Stimulated activated CD8-positive, alpha-beta memory T cell treated with anti-CD3 and anti-CD28 coated beads, Interleukin-15, amount 100 ng/mL, for 48 hours (primary cell): ENCODE results near the gene YTHDF1.
"Not testable (repeated sequence)": the region's sequence is repeated elsewhere in the genome, so short reads cannot be mapped to it uniquely, and the experiment has no call there.

Source experiments
- DNase-seq, 2 donors: peaks; one replicate each; pipeline ENCODE4 v3.0.0-alpha.2; 2020; ENCODE audit warnings: low read depth in 2 of 2

YTHDF1 gene

DNA sequence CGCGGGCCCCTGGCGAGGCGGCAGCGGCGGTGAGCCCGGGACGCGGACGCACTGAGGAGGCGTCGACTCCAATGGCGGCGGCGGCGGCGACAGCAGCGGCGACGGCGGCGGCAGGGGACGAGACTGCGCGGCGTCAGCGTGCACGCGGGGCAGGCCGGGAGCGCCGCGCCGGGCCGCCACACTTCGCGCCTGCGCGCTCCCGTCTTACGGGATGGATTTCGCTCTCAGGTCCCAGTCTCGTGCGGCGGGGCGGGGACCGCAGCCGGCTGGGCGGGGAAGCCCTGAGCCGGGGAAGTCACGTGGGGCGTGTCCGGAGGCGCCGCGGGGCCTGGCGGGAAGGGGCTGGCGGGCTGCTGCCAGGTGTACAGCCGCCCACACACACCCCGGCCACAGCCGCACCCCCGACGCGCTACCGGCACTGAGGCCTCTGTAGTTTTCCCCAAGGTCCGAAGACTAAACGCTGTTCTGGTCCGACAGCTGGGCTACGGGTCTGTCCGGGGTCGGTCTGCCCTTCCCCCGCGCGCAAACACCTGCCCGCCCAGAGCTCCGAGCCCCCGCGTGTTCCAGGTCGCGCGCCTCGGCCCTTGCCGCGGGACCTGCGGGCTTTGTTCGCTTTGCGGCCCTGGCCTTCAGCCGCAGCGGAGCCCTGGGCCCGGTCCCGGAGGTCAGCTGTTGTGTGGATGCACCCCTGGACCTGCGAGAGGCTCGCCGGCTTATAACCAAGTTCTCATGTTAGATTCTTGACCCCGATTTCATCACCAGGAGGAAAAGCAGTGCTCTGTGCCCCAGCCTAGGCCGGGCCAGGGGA is at the start of gene YTHDF1:
YTHDF1 (minus strand) TSS at position 91 of the 808 bp plus-strand sequence. CDS start 239 bp downstream, outside the sequence.
- peak; percentile 96 for DNase-seq

DNA sequence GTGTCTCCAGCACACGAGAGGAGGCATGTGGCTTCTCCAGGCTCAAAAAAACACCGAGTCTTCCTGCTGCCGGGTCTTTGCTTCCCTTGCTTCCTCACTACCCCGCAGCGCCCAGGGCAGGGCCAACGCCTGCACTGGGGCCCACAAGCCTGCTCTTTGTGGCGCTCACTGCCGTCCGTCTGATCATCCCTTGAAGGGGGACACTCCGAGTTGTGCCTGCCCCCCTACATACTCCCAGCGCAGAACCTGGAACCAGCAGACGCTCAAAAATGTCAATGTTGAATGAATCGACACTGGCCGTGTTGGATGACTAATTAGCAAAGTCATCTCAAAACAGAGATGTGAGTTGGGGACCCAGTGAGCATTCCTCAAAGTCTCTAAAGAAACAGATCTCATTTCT is 48.6 kb upstream of the YTHDF1 start:
- no peak for DNase-seq

DNA sequence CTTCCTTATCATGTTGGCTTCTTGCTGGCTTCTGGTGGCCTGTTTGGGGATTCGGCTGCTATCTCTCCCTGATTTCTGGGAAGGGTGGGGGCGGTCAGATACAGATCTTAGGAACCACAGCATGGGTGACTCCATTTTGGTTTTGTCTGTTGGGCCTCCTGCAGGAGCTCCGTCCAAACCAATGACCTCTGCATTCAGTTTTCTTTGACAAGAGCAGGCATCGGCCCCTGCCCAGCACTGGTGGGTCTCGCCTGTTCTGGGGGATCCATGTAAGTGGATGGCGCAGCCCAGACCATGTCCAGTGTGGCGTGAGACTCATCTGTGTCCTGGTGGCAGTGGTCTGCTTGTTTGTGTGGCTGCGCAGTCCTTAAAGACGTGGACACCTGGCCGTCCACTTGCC is 48.1 kb upstream of the YTHDF1 start:
- no peak for DNase-seq

DNA sequence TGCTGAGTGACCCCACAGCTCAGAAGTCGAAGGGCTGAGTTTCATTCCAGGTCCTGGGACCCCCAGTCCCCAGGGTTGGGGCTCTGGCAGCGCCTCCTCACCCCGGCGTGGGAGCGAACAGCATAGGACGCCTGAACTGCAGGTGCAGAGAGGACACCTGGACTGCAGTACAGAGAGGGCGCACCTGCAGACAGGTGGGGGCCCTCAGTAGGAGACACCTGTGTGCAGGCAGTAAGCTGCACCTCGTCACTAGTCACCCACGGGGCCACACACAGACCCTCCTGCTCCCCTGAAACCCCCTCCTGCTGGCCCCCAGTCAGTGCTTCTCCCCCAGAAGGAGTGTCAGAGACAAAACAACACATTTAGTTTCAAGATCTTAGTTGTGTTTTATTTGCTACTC is 46.9 kb upstream of the YTHDF1 start:
- DNase-seq, result no peak

DNA sequence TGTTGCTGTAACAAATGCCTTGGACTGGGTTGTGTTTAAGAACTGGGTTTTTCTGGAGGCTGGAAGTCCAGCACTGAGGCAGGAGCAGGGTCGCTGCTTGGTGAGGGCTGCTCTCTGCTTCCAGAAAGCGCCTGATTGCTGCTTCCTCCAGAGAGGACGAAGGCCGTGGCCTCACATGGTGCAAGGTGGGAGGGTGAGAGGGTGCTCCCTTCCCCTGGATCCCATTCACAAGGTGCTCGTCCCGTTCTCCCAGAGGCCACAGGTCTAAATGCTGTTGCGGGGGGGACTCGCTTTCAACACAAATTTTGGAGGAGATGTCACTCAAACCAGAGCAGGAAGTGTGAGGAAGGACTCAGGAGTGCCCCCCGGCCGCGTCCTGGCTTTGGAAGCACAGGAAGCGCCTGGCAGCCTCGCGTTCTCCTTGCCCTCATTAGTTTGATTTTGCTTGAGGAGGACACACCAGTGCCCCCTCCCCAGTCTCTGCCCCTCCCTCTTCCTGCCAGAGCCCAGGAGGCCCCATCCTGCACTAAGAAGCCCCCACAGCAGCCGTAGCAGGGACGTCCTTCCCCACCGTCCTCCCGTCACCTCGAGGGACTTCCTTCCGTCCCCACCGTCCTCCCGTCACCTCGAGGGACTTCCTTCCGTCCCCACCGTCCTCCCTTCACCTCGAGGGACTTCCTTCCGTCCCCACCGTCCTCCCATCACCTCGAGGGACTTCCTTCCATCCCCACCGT is 46.0 kb upstream of the YTHDF1 start:
- DNase-seq, result no peak

DNA sequence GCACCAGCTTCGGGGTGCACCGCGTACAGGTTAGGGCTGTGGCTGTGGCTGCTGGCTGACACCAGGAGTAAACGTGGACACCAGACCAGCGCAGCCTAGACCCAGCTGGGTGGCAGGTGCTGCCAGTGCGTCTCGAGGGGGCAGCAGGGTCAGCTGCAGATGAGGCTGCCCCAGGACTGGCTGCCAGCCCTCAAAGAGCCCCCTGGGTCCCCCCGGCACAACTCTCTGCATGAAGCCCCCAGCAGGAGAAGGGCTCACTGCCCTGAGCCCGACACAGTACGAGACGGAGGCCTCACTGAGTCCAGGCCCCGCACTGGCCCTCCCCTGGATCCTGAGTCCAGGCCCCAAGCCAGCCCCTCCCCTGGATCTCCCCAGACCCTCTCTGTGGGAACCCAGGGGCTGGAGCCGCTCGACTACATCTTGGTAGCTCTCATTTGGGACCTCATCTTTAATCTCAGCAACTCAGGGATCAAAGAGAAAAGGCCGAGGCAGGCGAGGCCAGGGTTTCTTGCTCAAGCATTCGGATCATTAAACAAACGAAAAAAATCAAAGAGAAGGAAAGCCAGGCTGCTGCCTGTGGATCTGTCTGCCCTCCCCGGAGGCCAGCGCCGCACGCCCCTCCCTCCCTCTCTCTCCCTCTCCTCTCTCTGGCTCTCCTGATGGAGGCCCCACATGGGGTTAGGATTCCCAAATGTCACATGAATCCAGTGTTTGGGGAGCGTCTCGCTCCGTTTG is 45.3 kb upstream of the YTHDF1 start:
- no peak for DNase-seq

DNA sequence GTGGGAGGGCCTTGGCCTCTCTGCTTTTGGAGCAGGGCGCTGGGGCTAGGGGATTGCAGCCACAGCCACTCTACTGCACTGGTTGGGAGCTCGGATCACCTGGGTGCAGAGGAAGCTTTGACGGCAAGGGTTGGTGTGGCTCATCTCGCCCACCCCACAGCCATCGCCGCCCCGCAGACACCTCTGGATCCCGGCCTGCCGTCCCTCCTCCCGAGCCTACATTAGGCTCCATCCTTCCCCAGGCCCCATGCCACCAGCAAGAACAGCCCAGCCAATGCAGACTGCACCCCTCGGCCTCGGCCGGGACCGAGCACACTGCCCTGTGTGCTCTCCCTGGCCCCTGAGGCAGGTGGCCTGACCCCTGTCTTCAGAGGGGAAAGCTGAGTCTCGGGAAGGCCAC is 44.6 kb upstream of the YTHDF1 start:
- no peak for DNase-seq

DNA sequence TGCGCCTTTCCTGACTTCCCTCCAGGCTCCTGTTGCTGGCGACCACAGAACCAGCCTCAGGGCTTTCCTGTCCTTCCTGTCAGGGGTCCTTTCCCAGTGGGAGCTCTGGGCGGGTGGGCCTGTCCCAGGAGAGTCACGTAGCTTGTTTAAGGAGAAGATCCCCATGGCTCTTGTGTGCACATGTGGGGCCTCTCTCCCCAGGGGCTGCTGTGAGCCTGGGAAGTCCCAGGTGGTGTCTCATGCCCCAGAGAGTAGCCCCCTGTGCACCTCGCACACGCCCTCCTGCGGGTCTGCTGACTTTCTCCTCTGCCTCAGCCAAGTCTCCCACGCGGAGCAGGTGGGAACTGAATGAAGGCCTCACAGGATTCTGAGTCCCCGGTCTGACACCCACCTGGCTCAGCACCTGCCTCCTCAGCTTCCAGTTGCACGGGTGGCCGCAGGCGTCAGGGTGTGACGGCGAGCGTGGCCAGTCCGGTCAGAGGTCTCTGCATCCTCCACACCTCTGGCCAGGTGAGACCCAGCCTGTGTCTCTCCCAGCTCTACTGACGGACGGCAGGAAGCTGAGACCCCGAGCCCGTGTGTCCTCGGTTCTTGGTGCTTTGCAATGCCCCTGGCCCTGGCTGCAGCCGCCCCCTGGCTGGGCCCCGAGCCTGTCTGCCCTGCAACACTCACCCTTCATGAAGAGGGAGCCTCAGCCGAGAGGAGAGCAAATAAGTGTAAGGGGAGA is 44.0 kb upstream of the YTHDF1 start:
- DNase-seq, result no peak

DNA sequence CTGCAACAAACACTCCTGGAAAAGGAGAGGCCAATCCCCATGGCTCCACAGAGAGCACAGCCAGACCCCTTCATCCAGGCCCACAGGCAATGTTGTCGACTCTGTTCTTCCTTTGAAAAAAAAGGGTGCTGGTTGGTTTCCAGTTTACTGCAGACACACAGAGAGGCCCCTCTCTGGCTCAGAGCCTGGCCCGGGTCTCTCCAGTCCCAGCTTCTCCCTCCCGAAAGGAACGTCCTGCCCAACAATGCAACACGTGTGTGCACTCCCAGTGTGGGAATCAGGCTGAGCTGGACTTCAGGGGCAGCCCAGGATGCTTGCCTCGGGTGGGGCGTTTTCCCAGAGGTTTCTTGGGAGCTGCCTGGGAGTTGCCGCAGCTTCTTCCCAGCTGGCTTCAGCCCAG is 42.9 kb upstream of the YTHDF1 start:
- DNase-seq, result no peak

DNA sequence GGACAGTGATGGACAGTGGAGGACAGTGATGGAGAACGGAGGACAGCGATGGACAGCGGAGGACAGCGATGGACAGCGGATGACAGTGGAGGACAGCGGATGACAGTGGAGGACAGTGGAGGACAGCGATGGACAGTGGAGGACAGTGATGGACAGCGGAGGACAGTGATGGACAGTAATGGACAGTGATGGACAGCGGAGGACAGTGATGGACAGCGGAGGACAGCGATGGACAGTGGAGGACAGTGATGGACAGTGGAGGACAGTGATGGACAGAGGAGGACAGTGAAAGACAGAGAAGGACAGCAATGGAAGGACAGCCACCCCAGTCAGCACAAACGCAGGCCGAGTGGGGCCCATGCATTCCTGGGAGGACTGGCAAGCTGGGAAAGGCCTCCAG is 41.7 kb upstream of the YTHDF1 start:
- no peak for DNase-seq

DNA sequence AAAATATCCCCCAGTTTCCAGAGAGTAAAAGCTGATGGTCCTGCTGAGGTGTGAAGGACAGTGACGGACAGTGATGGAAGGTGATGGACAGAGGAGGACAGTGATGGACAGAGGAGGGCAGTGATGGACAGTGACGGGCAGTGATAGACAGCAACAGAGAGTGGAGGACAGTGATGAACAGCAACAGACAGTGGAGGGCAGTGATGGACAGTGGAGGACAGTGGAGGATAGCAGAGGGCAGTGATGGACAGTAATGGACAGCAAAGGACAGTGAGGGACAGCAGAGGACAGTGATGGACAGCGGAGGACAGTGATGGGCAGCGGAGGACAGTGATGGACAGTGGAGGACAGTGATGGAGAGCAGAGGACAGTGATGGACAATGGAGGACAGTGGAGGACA is 41.0 kb upstream of the YTHDF1 start:
- no peak for DNase-seq

DNA sequence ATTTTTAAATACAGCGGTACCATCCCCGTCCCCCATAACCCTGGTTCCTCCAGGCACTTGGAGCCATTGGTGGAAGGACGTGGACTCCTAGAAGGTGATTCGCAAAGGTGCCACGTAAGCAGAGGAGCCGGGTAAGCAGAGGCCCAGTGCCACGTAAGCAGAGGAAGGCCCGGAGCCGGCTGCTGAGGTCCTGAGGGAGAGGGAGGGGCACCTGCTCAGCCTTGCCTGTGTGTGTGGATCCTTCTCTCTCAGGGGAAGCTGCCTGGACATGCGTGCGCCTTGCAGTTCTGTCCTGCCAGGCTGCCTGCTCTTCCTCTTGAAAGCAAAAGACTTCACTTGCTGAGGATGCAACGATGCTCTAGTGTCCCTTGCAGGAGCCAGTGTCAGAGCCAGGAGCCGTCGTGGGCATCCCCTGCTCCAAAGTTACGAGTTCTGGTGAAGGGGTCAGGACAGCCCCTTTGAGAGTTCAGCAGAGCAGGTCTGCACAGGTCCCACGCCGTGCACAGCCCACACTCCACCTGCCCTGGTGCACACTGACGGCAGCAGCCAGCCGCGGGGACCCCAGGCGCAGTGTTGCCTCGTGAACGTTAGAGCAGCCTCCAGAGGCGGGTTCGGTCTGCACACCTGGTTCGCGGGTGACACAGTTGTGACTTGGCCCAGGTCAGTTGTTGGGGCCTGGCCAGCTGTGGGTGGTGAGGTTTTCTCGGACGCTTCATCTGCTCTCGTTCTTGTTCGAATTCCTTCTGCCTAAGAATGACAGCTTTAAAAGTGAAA is 40.2 kb upstream of the YTHDF1 start:
- DNase-seq, result no peak

DNA sequence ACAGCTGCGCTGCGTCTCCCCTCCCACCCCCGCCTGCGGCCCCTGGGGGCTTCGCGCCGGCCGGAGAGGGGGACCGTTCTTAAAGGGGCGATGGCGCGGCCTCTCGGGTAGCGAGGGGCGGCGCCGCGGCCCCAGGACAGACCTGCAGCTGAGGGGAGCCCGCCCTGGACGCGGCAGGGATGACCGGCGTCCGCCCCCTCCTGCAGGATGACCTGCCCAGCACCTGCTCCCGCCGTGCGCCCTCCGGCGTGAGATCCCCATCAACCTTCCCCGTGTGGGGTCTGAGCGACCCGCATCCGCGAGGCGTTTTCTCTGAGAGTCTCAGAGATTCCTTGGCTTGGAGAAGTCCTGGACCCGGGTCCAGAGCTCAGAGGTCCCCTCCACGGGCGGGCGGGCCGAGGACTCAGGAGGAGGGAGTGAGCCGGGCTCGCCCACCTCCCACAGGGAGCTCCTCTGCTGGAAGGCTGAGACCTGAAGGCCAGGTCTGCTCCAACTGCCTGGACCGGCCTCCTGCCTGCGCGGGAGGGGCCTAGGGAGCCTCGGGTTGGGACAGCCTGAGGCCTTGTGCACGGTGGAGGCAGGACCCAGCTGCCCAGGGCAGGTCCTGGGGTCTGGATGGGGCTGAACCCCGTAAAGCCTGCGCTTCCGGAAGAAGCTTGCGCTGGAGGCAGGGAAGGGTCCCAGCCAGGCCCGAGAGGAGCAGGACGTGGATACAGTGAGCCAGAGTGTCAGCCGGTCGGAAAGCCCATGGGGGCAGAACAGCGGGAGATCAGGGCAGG is 38.9 kb upstream of the YTHDF1 start:
- DNase-seq, result no peak

DNA sequence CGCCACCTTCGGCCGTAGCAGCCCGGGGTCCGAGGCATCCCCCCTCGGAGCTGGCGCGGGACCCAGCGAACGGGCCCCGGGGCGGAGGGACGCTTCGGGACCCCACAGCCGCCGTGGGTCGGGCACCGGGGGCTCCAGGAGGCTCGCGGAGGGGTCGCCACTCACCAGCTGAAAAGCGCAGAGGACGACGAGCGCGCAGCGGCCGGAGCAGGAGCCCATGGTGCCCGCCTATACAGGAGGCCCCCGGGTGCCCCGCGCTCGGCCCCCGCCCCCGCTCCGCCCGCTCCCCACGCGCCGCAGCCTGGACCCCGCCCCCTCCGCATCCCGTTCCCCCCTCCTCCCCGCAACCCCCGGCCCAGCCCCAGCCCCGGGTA is 38.3 kb upstream of the YTHDF1 start, which contains the start of gene NKAIN4:
NKAIN4 (minus strand) TSS at position 232 of the 374 bp plus-strand sequence; CDS start at position 219, 13 bp downstream.
- no peak for DNase-seq

DNA sequence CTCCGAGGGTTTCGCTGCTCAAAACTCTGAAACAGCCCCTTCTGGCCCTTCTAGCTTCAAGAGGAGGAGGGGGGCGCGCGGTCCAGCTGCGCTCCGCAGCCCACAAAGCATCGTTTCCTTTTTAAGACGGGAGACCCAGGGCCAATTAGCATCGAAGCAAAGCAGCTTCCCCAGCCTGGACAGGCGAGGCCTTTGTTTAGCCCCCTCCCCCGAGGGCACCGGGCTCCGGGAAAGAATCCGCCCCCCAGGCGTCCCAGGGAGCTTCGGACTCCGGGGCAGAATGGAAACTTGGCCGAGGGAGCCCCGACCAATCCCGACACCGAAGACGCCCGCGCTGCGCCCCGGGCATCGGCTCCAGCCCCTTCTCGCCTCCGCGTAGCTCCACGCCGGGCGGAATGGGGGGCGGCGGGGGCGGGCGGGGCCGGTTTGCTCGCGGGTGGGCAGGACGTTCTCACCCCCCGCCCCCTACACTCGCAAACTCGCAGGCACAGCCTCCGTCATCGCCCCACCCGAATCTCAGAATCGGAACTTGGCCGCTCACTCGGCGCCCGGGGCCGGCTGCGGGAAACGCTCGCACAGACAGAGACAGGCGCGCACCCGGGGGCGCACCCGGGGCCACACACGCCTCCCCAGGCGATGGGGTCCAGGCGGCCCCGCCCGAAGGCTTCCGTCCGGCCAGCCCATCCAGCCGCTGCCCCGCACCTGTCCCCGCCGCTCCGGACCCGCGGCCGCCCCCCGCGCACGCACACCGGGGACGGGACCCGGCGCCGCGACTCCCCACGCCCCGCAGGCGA is 37.7 kb upstream of the YTHDF1 start:
- DNase-seq, result no peak

DNA sequence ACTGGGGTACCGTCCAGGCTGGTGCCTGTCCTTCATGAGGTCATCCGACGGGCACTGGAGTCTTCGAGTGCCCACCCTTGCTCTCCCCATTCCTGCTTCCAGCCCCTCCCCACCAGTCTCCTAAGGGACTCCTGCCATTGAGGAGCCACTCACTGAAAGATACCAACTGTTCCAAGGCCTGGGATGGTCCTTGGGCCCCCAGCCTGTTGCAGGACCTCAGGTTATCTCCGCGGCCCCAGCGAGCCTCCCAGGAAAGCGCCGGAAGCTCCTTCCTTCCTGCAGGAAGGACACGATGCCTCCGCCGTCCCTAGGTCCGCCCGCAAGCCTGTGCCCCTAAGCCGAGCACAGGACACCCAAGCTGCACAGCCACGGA is 37.1 kb upstream of the YTHDF1 start:
- DNase-seq, result no peak

DNA sequence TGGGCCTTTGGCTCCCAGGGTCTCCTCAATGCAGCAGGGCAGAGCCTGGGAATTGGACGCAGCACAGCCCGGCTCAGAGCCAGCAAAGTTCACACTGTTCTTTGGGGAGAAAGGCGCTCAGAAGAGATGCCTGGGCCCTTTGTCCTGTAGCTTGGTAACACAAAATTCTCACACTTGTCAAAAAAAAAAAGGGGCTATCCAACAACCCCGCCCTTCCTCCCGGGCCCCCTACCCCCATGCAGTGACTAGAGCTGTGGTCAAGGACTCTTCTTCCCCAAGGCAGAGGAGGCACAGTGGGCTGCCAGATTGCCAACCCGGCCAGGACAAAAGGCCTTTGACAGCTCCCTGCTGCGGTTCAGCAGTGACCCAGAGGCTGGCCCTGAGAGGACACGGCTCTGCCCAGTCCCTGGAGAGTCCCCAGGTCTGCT is 36.4 kb upstream of the YTHDF1 start:
- DNase-seq, result no peak

DNA sequence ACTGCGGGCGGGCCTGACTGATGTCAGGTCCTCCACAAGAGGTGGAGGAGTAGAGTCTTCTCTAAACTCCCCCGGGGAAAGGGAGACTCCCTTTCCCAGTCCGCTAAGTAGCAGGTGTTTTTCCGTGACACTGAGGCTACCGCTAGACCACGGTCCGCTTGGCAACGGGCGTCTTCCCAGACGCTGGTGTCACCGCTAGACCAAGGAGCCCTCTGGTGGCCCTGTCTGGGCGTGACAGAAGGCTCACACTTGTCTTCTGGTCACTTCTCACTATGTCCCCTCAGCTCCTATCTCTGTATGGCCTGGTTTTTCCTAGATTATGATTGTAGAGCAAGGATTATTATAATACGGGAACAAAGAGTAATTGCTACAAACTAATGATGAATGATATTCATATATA is 35.4 kb upstream of the YTHDF1 start:
- DNase-seq, result not testable (repeated sequence)

DNA sequence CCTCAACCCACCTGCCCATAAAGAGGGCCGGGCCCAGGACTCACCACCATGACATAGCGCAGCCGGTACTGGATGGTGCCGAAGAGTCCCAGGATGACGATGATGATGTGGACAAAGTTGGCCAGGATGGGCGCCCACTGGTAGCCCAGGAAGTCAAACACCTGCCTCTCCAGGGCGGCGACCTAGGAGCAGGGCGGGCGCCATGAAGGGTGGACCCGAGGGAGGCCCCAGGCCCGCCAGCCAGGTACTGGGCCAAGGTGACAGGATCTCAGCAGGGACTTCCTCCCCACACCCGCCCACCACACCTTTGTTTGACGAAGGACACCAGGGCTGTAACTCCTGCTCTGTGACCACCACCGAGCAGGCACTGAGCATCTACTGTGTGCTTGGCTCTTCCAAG is 34.0 kb upstream of the YTHDF1 start:
- DNase-seq, result no peak
